ELR (cell line): ENCODE results near the gene HSPA5.

Source experiments
- DNase-seq: peaks from one replicate; pipeline ENCODE4 v3.0.0-alpha.2; 2015; ENCODE audit warnings: low read depth

HSPA5 gene

GRCh38 chr9:125189361-125190289 is 51.5 kb downstream of the HSPA5 start, which contains the start of gene PPP6C:
PPP6C (minus strand) TSS chr9:125189803; CDS start chr9:125189718, 85 bp downstream.
- DNase-seq: peak; percentile 98

GRCh38 chr9:125189011-125189360 is 52.2 kb downstream of the HSPA5 start:
- peak; percentile 38 for DNase-seq
